B cell (primary cell): ENCODE results near the gene CTTN. TPM values are rescaled to one million over a fixed set of nuclear protein-coding genes. Genes with fewer than 3 reads are reported as not detected.

Source experiments
- ATAC-seq: fragments of 200-7000 bp; cut with Tn5 transposase; one replicate; pipeline ENCODE4 v1.10.0; 2021; ENCODE audit warnings: low read depth, mild to moderate bottlenecking, moderate number of reproducible peaks, moderate library complexity
- CTCF ChIA-PET: fragments of 350-600 bp; sonication (Branson Sonifier 250); formaldehyde crosslinking; loops from one replicate; lab custom pipeline; 2021; ENCODE audit warnings: antibody characterized with exemption, inconsistent platforms; lab: Charles Lee
- POLR2A ChIA-PET: fragments of 350-600 bp; sonication (Branson Sonifier 250); formaldehyde crosslinking; loops from one replicate; lab custom pipeline; 2021; ENCODE audit warnings: antibody characterized with exemption; lab: Charles Lee
- DNase-seq: peaks from one replicate; pipeline ENCODE4 v3.0.0; 2013
- H2AFZ ChIP-seq: 2 replicates; pipeline ENCODE4 v1.6.1; 2012; ENCODE audit warnings: mild to moderate bottlenecking, low read depth, low read length; ENCODE audit not compliant: insufficient read depth, poor library complexity, severe bottlenecking
- H3K27ac ChIP-seq, 2 donors: 1 replicate in 1 of 2; 2 replicates in 1 of 2; pipeline ENCODE4 v1.5.1; 2012 to 2013; ENCODE audit warnings: low read length in 2 of 2, mild to moderate bottlenecking in 2 of 2, moderate library complexity in 1 of 2
- H3K27me3 ChIP-seq, 4 experiments: fragments of 200-600 bp in 1 of 4; sonication (generic) in 1 of 4; replicated peaks in 1 of 4; 1 replicate in 2 of 4; 2 replicates in 2 of 4; pipeline versions ENCODE4 v1.6.1 to v1.7.0; 2013 to 2016; ENCODE audit warnings: low read length in 3 of 4, mild to moderate bottlenecking in 2 of 4, mixed read lengths in 1 of 4, moderate library complexity in 1 of 4; ENCODE audit not compliant: insufficient read depth in 4 of 4, control insufficient read depth in 3 of 4; ENCODE audit errors: control extremely low read depth in 1 of 4
- H3K36me3 ChIP-seq, 2 experiments: replicated peaks in 1 of 2; 1 replicate in 1 of 2; 2 replicates in 1 of 2; pipeline versions ENCODE4 v1.6.1 to v1.7.1; 2013; ENCODE audit warnings: low read length in 1 of 2; ENCODE audit not compliant: insufficient read depth in 2 of 2, control insufficient read depth in 1 of 2; ENCODE audit errors: control extremely low read depth in 1 of 2, extremely low read depth in 1 of 2
- H3K4me1 ChIP-seq, 2 donors: fragments of 200-600 bp in 1 of 2; sonication (generic) in 1 of 2; 1 replicate in 1 of 2; 2 replicates in 1 of 2; pipeline versions ENCODE4 v1.5.1 to v1.6.1; 2013 to 2017; ENCODE audit warnings: low read length in 2 of 2; ENCODE audit not compliant: control insufficient read depth in 2 of 2, insufficient read depth in 2 of 2
- H3K4me2 ChIP-seq: replicated peaks from 2 replicates; pipeline ENCODE3; 2012; ENCODE audit warnings: mild to moderate bottlenecking, low read depth, low read length; ENCODE audit not compliant: poor library complexity, severe bottlenecking
- H3K4me3 ChIP-seq, 5 experiments: fragments of 200-600 bp in 1 of 5; sonication (generic) in 1 of 5; 1 replicate in 3 of 5; 2 replicates in 2 of 5; pipeline versions ENCODE4 v1.5.1 to v1.7.0; 2011 to 2016; ENCODE audit warnings: low read length in 4 of 5, mild to moderate bottlenecking in 4 of 5, low read depth in 2 of 5, control low read depth in 1 of 5, moderate library complexity in 1 of 5; ENCODE audit not compliant: insufficient read depth in 1 of 5; ENCODE audit errors: control extremely low read depth in 1 of 5, extremely low read depth in 1 of 5
- H3K79me2 ChIP-seq: fragments of 200-600 bp; sonication (generic); one replicate; pipeline ENCODE4 v1.6.0; 2016; ENCODE audit warnings: low read length; ENCODE audit not compliant: control insufficient read depth, insufficient read depth
- H3K9ac ChIP-seq: fragments of 200-600 bp; sonication (generic); 2 replicates; pipeline ENCODE4 v1.6.1; 2017; ENCODE audit warnings: mild to moderate bottlenecking, low read length, moderate library complexity
- H3K9me3 ChIP-seq, 3 donors: one replicate each; pipeline versions ENCODE4 v1.6.1 to v1.7.1; 2013; ENCODE audit warnings: low read length in 2 of 3; ENCODE audit not compliant: control insufficient read depth in 2 of 3, insufficient read depth in 1 of 3; ENCODE audit errors: control extremely low read depth in 1 of 3
- H4K20me1 ChIP-seq: 2 replicates; pipeline ENCODE4 v1.6.0; 2012; ENCODE audit warnings: mild to moderate bottlenecking, low read length; ENCODE audit not compliant: insufficient read depth, control insufficient read depth, poor library complexity, severe bottlenecking
- H3K27ac Mint-ChIP-seq: one replicate; pipeline ENCODE4 v1.8.0; 2021; ENCODE audit warnings: mixed read lengths
- H3K27me3 Mint-ChIP-seq: one replicate; pipeline ENCODE4 v1.8.0; 2021; ENCODE audit warnings: mixed read lengths
- H3K4me1 Mint-ChIP-seq: one replicate; pipeline ENCODE4 v1.8.0; 2021; ENCODE audit warnings: mixed read lengths
- H3K4me3 Mint-ChIP-seq: one replicate; pipeline ENCODE4 v1.8.0; 2021; ENCODE audit warnings: mixed read lengths
- H3K9me3 Mint-ChIP-seq: one replicate; pipeline ENCODE4 v1.8.0; 2022; ENCODE audit warnings: mixed read lengths; ENCODE audit not compliant: insufficient read depth
- CTCF ChIP-seq: fragments of 200-600 bp; IDR thresholded peaks from one replicate; pipeline ENCODE4 v1.8.0; 2022; ENCODE audit warnings: antibody characterized with exemption, mild to moderate bottlenecking
- EZH2 ChIP-seq: IDR thresholded peaks from 2 replicates; pipeline ENCODE4 v1.6.1; 2012; ENCODE audit warnings: borderline replicate concordance, low read depth, mild to moderate bottlenecking, moderate library complexity, low read length; ENCODE audit not compliant: insufficient read depth, poor library complexity, severe bottlenecking
- WGBS: methylation state at CpG from one replicate; pipeline ENCODE4 v1.1.5; 2013; ENCODE audit warnings: missing lambda C conversion rate; ENCODE audit not compliant: insufficient coverage; 5-methylcytosine and 5-hydroxymethylcytosine counted together
- intact Hi-C: fragments of 100-400 bp; cut with micrococcal nuclease; formaldehyde crosslinking; loops from one replicate; pipeline ENCODE4 v1.10.0; 2022
- polyA plus RNA-seq: library from polyadenylated mRNA; depleted of rRNA; stranded (reverse); fragments of >200 nt; gene quantifications from 2 replicates; pipeline ENCODE4 v1.2.3, GENCODE V29; 2012
- total RNA-seq, 2 donors: library from RNA; stranded (reverse); fragments of 120-200 nt in 1 of 2; gene quantifications; 1 replicate in 1 of 2; 2 replicates in 1 of 2; pipeline versions ENCODE4 v1.2.3 to v1.2.4, GENCODE V29; 2013 to 2022

Gene CTTN
- total and polyA plus RNA-seq, 2 donors (not counting 1 experiment from before 2014, with no cell fraction given): 0.34 TPM; not detected in 1

GRCh38 chr11:70464509-70465361, 66.4 kb downstream of the CTTN start:
- H3K27ac ChIP-seq: no peak overlapping the region
- peaks cover 0 to 3% of the 10 kb centered on the region in 2 donors for H3K4me1 ChIP-seq
- Mint-ChIP-seq H3K4me1 (no peaks in the 10 kb centered on the region), H3K27me3 (peaks cover 26% of the 10 kb centered on the region), H3K9me3 (no peaks in the 10 kb centered on the region), H3K4me3 (no peak overlapping the region), H3K27ac (no peak overlapping the region)
- 40% methylated on average over 14 of the region's 20 CpGs for WGBS
- TF ChIP-seq EZH2: no peak
- no peak for TF ChIP-seq CTCF
- H3K36me3 ChIP-seq: no peaks in the 10 kb centered on the region
- H3K4me2 ChIP-seq: no peak overlapping the region
- peaks cover 0 to 9% (median 0%) of the 10 kb centered on the region in 3 donors for H3K9me3 ChIP-seq
- ChIA-PET POLR2A (no interaction called here), CTCF (interaction anchor here (0.7 kb wide), 1 partner anchor 10 kb away, joined by 3 read pairs; no protein-coding TSS in a partner anchor)
- DNase-seq (no peak), ATAC-seq (no peak)
- intact Hi-C loops: no loop called here
- H2AFZ ChIP-seq: no peak overlapping the region
- H3K9ac ChIP-seq: no peak overlapping the region
- no peaks in the 10 kb centered on the region for H3K79me2 ChIP-seq
- no peaks in the 10 kb centered on the region for H4K20me1 ChIP-seq
- peaks cover 0 to 36% (median 3%) of the 10 kb centered on the region in 4 experiments for H3K27me3 ChIP-seq
- H3K4me3 ChIP-seq: no peak overlapping the region

- H3K9me3 Mint-ChIP-seq: no peaks in the 10 kb centered on the region
Observed at GRCh38 chr11:70466154-70466553, 67.8 kb downstream of the CTTN start.

More at GRCh38 chr11:70466154-70466553, 67.8 kb downstream of the CTTN start:
- Mint-ChIP-seq H3K4me3 (no peak overlapping the region), H3K27ac (no peak overlapping the region), H3K4me1 (peaks cover 10% of the 10 kb centered on the region), H3K27me3 (peaks cover 29% of the 10 kb centered on the region)
- DNase-seq (no peak), ATAC-seq (no peak)
- Histone ChIP-seq H3K9ac (no peak overlapping the region), H4K20me1 (no peaks in the 10 kb centered on the region), H3K4me1 (peaks cover 0 to 8% of the 10 kb centered on the region in 2 donors), H3K27me3 (peaks cover 0 to 34% (median 1%) of the 10 kb centered on the region in 4 experiments), H3K4me3 (no peak overlapping the region), H3K4me2 (no peak overlapping the region), H2AFZ (no peak overlapping the region), H3K79me2 (no peaks in the 10 kb centered on the region), H3K27ac (no peak overlapping the region), H3K36me3 (no peaks in the 10 kb centered on the region), H3K9me3 (peaks cover 0 to 9% (median 0%) of the 10 kb centered on the region in 3 donors)
- intact Hi-C loops: no loop called here
- ChIA-PET POLR2A (no interaction called here), CTCF (no interaction called here)
- TF ChIP-seq EZH2 (no peak), CTCF (no peak)
- 79% methylated on average over 10 of the region's 10 CpGs for WGBS
